Stimulated activated CD8-positive, alpha-beta memory T cell treated with anti-CD3 and anti-CD28 coated beads, Interleukin-15, amount 100 ng/mL, for 1 hour (primary cell): ENCODE results near the gene PDLIM4.

ENCODE experiments used
- DNase-seq: peaks from one replicate; pipeline ENCODE4 v3.0.0-alpha.2; 2020; ENCODE audit warnings: low read depth

PDLIM4 gene

DNA sequence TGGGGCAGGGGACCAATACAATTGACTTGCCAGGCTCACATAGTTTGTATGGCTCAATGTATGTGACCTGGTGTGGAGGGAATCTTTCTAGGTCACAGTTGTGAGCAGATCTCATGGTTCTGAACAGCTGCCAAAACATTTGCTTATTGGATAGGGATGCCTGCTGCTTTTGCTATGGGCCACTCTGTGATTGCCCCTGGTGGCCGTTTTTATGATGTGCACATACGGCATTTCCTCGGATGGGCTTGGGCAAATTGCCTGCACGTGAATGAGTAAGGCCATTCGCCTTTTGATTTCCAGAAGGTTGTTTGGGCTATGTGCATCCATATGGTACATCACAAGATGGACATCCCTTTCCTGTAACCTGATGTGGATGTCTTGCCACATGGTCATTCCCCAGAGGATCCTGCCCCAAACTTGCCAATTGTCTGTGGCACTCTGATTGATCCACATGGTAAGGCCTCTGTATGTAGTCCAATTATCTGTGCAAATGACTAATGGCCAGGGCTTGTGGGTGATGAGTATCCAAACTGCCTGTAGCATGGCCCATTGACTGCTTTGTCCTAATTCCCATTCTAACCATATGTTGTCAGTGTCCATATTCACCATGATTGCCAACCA lies 26.0 kb downstream of the PDLIM4 start:
- DNase-seq, result no peak

- DNase-seq, result no peak
Observed at GRCh38 chr5:132289097-132289496, 31.6 kb downstream of the PDLIM4 start.

DNA sequence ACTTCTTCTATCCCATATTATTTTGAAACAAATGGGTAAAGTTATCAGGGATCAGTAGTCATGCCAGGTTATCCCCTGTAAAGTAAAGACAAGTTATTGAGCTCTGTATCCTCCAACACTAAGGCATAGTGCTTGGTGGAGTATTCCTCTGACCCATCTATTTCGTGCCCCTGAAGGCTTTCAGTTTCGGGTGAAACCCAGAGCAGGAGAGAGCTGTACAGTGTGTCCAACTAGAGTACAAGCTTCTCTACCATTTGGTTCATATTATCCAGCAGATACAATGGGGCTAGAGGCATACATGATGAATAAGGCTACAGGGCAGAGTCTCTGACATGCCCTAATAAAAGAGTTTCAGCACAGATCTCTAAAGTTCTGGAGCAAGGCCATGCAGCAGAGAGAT lies 33.5 kb downstream of the PDLIM4 start:
- no peak for DNase-seq

- DNase-seq, result peak; percentile 30
Observed at GRCh38 chr5:132293066-132293991, 35.8 kb downstream of the PDLIM4 start.

GRCh38 chr5:132293992-132294727 lies 36.7 kb downstream of the PDLIM4 start, which contains the start of gene SLC22A4:
SLC22A4 (plus strand) TSS chr5:132294394; CDS start chr5:132294617, 223 bp downstream.
- peak; percentile 47 for DNase-seq

- peak; percentile 43 for DNase-seq
Observed at GRCh38 chr5:132294728-132295504, 37.4 kb downstream of the PDLIM4 start.

DNA sequence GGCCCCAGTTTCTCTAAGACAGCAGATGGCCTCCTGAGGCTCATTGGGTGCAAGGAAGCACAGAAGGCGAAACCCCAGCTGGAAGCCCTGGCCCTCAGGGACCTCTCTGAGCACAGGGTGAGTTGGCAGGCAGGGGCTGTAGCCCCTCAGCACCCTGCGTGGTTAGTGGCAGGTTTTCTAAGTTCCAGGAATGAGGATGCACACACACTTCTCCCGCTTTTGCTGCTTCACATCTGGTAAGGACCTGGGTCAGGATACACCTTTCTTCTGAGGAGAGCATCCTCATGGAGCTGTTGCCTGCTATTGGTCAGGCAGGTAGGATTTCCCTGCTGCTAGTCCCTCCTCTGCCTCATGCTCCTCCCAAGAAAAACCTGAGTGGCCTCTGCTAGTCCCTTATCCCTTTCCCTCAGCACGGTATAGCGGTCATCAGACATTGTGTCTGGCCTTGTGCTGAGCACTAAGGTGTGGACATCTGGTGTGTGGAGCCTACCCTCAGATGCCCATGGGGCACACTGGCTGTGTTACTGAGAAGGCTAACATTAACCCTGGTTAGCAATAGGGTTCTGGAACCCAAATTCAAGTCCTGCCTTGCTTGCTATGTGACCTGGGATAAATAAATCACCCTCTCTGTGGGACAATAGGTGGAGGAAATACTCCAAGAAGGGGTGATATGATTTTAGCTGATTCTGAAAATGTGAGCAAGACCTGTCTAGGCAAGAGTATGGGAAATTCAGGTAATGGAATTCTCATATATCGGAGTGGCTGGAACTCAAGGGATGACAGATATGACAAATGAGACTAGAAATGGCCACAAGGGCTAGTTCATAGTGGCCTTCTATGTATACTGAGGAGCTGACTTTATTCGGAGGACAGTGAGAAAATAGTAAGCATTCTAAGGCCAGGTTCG lies 38.3 kb downstream of the PDLIM4 start:
- no peak for DNase-seq

- DNase-seq, result no peak
Observed at GRCh38 chr5:132296412-132297016, 39.0 kb downstream of the PDLIM4 start.

DNA sequence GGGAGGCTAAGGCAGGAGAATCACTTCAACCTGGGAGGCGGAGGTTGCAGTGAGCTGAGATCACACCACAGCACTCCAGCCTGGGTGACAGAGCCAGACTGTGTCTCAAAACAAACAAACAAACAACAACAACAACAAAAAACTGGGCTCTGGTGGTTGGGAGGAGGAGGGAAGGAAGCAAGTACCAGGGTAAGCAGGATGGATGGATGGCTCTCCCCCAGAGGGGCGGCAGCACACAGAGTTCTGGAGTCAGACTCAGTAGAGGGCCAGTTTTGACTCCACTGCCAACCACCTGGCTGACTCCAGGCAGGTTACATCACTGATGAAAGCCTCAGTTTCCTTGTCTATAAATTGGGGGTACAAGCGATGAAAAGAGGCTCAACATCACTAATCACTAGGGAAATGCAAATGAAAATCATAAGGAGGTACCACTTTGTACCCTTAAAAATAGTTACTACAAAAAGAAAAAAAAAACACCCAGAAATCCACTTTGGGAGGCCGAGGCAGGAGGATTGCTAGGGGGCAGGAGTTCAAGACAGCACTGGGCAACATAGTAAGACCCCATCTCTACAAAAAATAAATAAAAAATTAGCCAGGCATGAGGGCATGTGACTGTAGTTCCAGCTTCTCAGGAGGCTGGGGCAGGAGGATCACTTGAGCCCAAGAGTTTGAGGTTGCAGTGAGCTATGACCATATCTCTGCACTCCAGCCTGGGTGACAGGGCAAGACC lies 39.9 kb downstream of the PDLIM4 start:
- no peak for DNase-seq

GRCh38 chr5:132298298-132299212 lies 41.1 kb downstream of the PDLIM4 start:
- DNase-seq, result no peak

- DNase-seq, result no peak
Observed at GRCh38 chr5:132299917-132300316, 42.4 kb downstream of the PDLIM4 start.

GRCh38 chr5:132300577-132301343 lies 43.3 kb downstream of the PDLIM4 start:
- DNase-seq, result no peak

DNA sequence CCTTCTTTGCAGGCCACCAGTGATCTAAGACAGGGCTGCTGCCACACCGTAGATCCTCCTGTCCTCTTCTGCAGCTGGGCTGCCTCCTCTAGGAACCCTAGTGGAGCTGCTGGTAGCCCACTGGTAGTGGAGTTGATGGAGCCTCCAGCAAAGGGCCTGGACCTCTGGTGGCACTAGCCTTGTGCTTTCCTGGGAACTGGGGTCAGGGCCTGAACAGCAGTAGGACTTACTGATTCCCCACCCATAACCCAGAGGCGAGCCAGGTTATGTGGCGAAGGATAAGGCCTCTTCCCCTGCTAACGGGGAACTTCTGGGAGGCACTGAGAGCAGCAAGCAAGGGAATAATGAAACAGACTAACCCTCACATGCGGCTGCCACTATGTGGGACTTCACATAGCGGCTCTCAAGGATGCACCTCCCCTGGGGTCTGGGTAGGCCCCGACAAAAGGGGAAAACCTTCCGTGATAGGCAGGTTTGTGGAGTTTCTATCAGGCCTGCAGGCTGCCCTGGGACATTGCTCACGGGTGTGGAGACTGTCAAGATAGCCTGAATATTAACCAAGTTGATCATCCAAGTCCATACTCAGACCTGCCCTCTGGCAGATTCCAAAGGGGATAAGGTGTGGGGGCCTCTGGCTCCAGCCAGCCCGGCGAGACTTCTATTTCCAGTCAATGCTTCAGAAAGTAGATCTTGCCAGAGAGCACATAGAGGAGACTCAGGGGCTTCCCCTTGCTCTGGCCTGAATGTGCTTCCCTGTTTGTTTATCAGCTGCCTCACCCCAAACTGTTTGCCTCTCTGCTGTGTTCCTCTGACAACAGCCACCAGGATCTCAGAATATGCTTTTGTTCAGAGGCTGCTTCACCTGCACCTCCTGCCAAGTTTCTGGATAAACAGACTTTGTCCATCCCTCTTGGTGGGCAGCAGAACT lies 44.1 kb downstream of the PDLIM4 start:
- DNase-seq, result no peak

- no peak for DNase-seq
Observed at GRCh38 chr5:132302413-132302812, 44.9 kb downstream of the PDLIM4 start.

DNA sequence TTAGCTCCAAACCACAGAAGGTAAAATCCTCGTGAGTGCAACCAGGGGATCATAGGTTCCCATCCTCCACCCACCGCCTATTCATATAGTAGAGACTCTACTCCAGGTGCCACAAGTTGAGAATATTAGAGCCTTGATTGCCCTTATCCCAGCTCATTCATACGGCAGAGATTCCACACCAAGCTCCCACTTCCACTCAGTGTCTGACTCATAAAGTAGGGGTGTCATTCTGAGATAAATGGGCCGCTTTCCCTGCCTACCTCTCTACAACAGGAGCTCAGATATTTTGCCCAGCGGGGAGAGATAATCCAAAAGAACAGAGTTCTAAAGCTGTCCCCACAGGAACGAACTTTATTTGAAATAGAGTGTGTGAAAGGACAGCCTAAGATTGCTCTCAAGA lies 46.1 kb downstream of the PDLIM4 start:
- DNase-seq, result no peak

DNA sequence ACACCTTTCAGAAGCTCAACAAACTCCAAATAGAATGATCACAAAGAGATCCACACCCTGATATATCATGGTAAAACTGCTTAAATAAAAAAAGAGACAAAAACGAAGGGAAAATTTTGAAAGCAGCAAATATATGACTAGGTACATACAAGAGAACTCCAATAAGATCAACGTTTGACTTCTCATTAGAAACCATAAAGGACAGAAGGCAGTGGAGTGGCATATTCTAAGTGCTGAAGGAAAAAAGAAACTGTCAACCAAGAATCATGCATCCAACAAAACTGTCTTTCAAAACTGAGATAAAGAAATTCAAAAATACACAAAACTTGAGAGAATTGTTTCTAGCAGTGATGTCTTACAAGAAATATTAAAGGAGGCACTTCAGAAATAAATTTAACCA lies 47.9 kb downstream of the PDLIM4 start:
- no peak for DNase-seq

DNA sequence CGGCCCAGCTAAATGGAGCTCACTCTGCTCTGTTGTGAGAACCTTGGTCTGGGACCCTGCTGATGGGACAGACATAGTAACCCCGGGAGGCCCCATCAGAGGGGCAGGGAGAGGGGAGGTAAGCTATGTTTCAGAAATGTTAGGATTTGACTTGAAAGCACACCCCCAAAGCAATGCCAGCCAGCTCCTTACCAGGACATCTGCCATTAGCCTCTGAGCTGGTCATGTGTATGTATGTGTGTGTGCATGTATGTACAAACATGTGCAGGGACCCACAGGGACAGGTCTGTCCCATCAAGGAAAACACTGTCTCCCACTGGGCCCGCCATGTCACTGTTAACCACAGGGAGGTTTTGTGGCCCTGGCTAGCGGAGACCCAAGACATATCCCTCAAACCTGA lies 51.2 kb downstream of the PDLIM4 start:
- DNase-seq, result no peak
